HepG2 (cell line): ENCODE data around the gene PGLYRP4. TPM values are rescaled to one million over a fixed set of nuclear protein-coding genes. Genes with fewer than 3 reads are reported as not detected.

Source experiments
- BHLHE40 ChIP-seq: IDR thresholded peaks from 2 replicates; pipeline ENCODE4 v1.6.1; 2011; ENCODE audit warnings: low read length, improper control_type of control experiment
- BRCA1 ChIP-seq: sonication (generic); formaldehyde crosslinking; IDR thresholded peaks from 2 replicates; pipeline ENCODE4 v1.4.0; 2020; ENCODE audit warnings: missing genetic modification reagents
- ESRRA ChIP-seq: sonication (generic); formaldehyde crosslinking; IDR thresholded peaks from 2 replicates; pipeline ENCODE4 v1.5.1; 2020; ENCODE audit warnings: mild to moderate bottlenecking, low read depth, missing genetic modification reagents
- HNRNPK ChIP-seq: fragments of 200-400 bp; formaldehyde crosslinking; IDR thresholded peaks from 2 replicates; pipeline ENCODE4 v1.6.1; 2018; ENCODE audit warnings: low read length, low read depth, moderate library complexity, mild to moderate bottlenecking; ENCODE audit not compliant: poor library complexity, severe bottlenecking
- KDM5A ChIP-seq: fragments of 200-600 bp; sonication (generic); IDR thresholded peaks from 2 replicates; pipeline ENCODE4 v1.7.0; 2018; ENCODE audit warnings: antibody characterized with exemption, mild to moderate bottlenecking, low read length, borderline replicate concordance
- PLRG1 ChIP-seq: fragments of 450-650 bp; conservative IDR thresholded peaks from 2 replicates; pipeline ENCODE4 v1.6.1; 2016
- THRA ChIP-seq: sonication (generic); formaldehyde crosslinking; IDR thresholded peaks from 2 replicates; pipeline ENCODE4 v1.4.0; 2020; ENCODE audit warnings: missing genetic modification reagents, borderline replicate concordance
- TP53 ChIP-seq: sonication (generic); formaldehyde crosslinking; conservative IDR thresholded peaks from 2 replicates; pipeline ENCODE4 v1.4.0; 2020; ENCODE audit warnings: missing genetic modification reagents
- ZNF121 ChIP-seq: sonication (generic); formaldehyde crosslinking; IDR thresholded peaks from 2 replicates; pipeline ENCODE4 v1.5.0; 2020; ENCODE audit warnings: mild to moderate bottlenecking, missing genetic modification reagents
- ZNF543 ChIP-seq: sonication (generic); formaldehyde crosslinking; IDR thresholded peaks from 2 replicates; pipeline ENCODE4 v1.4.0; 2020; ENCODE audit warnings: mild to moderate bottlenecking, missing genetic modification reagents
- ZNF678 ChIP-seq: sonication (generic); formaldehyde crosslinking; IDR thresholded peaks from 2 replicates; pipeline ENCODE4 v1.4.0; 2020; ENCODE audit warnings: mild to moderate bottlenecking, missing genetic modification reagents
- polyA plus RNA-seq, 8 experiments: library from polyadenylated mRNA; depleted of rRNA in 3 of 8; stranded (reverse) in 7 of 8; unstranded in 1 of 8; fragments of >200 nt; fragmentation: Illumina TruSeq in 4 of 8; extraction: Trizol in 4 of 8; gene quantifications; 2 replicates each; pipeline versions ENCODE4 v1.2.1 to v1.2.3, GENCODE V29; 2011 to 2016; ENCODE audit warnings: low read depth in 4 of 8, missing spikeins in 1 of 8, mixed read lengths in 1 of 8; ENCODE audit not compliant: insufficient read depth in 1 of 8
- total RNA-seq, 5 experiments: library from RNA; depleted of rRNA; stranded (reverse); fragments of >200 nt; fragmentation: Illumina TruSeq; extraction: Trizol; gene quantifications; 2 replicates each; pipeline ENCODE4 v1.2.3, GENCODE V29; 2016; ENCODE audit warnings: low read depth in 1 of 5
- TF ChIP-seq, protein P1 (sequence below): sonication (generic); formaldehyde crosslinking; IDR thresholded peaks from 2 replicates; pipeline ENCODE4 v1.5.1; 2020; ENCODE audit warnings: mild to moderate bottlenecking, missing genetic modification reagents
- TF ChIP-seq, protein P2 (sequence below): sonication (generic); formaldehyde crosslinking; IDR thresholded peaks from 2 replicates; pipeline ENCODE4 v1.4.0; 2020; ENCODE audit warnings: missing genetic modification reagents

The PGLYRP4 gene
- total and polyA plus RNA-seq, 2 of the 13 experiments (the other 11 are each of a cell fraction or from before 2014, with no cell fraction given), result not detected

DNA sequence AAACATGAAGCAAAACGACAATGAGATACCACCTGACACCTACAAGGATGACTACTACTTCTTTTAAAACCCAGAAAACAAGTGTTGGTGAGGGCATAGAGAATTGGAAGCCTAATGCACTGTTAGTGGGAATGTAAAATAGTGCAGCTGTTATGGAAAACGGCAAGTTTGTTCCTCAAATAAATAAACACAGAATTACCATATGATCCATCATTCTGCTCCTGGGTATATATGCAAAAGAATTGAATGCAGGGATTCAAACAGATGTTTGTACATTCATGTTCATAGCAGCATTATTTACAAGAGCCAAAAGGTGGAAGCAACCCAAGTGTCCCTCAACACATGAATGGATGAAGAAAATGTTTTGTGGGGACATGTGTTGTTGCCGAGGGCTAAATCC lies 43.6 kb upstream of the PGLYRP4 start (continued):
- TF ChIP-seq ZNF543 (CRISPR knock-in tag) (no peak), ESRRA (CRISPR knock-in tag) (no peak), KDM5A (no peak), ZNF678 (CRISPR knock-in tag) (no peak), BHLHE40 (no peak), THRA (CRISPR knock-in tag) (no peak), HNRNPK (no peak), BRCA1 (no peak), PLRG1 (no peak), ZNF121 (CRISPR knock-in tag) (no peak), TP53 (CRISPR knock-in tag) (no peak)
- TF ChIP-seq, protein P1, sequence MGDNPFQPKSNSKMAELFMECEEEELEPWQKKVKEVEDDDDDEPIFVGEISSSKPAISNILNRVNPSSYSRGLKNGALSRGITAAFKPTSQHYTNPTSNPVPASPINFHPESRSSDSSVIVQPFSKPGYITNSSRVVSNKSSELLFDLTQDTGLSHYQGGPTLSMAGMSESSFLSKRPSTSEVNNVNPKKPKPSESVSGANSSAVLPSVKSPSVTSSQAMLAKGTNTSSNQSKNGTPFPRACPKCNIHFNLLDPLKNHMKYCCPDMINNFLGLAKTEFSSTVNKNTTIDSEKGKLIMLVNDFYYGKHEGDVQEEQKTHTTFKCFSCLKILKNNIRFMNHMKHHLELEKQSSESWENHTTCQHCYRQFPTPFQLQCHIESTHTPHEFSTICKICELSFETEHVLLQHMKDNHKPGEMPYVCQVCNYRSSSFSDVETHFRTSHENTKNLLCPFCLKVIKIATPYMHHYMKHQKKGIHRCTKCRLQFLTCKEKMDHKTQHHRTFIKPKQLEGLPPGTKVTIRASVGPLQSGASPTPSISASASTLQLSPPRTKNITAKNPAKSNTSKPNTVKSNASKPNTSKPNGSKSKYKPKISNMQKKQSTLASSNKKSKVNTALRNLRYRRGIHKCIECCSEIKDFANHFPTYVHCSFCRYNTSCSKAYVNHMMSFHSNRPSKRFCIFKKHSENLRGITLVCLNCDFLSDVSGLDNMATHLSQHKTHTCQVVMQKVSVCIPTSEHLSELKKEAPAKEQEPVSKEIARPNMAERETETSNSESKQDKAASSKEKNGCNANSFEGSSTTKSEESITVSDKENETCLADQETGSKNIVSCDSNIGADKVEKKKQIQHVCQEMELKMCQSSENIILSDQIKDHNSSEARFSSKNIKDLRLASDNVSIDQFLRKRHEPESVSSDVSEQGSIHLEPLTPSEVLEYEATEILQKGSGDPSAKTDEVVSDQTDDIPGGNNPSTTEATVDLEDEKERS, result no peak
- TF ChIP-seq, protein P2, sequence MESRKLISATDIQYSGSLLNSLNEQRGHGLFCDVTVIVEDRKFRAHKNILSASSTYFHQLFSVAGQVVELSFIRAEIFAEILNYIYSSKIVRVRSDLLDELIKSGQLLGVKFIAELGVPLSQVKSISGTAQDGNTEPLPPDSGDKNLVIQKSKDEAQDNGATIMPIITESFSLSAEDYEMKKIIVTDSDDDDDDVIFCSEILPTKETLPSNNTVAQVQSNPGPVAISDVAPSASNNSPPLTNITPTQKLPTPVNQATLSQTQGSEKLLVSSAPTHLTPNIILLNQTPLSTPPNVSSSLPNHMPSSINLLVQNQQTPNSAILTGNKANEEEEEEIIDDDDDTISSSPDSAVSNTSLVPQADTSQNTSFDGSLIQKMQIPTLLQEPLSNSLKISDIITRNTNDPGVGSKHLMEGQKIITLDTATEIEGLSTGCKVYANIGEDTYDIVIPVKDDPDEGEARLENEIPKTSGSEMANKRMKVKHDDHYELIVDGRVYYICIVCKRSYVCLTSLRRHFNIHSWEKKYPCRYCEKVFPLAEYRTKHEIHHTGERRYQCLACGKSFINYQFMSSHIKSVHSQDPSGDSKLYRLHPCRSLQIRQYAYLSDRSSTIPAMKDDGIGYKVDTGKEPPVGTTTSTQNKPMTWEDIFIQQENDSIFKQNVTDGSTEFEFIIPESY (CRISPR knock-in tag), result no peak
- TF ChIP-seq, all 625 proteins: peak for 0
